DMS 273 (cell line): ENCODE results near the gene MRPL54.

ENCODE experiments used
- DNase-seq: peaks from one replicate; lab custom pipeline; 2025; ENCODE audit not compliant: unreplicated experiment; lab: John Stamatoyannopoulos, UW

MRPL54 gene

GRCh38 chr19:3784607-3785450 is 22.3 kb downstream of the MRPL54 start:
- DNase-seq: no peak

GRCh38 chr19:3785451-3785937 is 23.0 kb downstream of the MRPL54 start:
- DNase-seq: peak; percentile 72

GRCh38 chr19:3785938-3786824 is 23.7 kb downstream of the MRPL54 start, which contains the start of gene MATK:
Gene MATK (minus strand): TSS chr19:3786381. CDS start chr19:3785135, 1,246 bp downstream.
- peak; percentile 76 for DNase-seq

GRCh38 chr19:3788996-3789778 is 26.7 kb downstream of the MRPL54 start:
- no peak for DNase-seq

DNA sequence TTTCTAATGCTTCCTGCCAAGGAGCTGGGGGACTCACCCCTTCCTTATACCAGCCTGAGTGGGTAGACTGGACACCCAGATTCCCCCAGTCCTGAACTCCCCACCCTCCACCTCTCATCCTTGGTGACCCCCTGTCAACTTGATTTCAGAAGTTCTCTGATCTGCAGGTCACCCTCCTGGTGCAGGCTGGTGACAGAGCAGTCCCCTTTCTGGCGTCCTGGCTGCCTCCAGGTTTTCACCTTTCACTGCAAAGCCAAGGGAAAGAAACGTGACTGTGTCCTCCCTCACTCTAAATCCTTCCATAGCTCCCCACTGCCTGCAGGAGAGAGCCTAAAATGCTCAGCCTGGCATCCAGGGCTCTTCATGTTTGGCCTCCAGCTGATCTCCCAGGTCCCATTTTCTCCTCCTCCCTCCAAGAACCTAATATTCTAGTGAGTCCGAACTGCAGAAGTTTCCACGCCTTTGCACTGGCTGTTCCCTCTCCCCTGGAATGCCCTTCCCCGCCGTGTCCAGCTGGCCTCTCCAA is 27.8 kb downstream of the MRPL54 start:
- no peak for DNase-seq

DNA sequence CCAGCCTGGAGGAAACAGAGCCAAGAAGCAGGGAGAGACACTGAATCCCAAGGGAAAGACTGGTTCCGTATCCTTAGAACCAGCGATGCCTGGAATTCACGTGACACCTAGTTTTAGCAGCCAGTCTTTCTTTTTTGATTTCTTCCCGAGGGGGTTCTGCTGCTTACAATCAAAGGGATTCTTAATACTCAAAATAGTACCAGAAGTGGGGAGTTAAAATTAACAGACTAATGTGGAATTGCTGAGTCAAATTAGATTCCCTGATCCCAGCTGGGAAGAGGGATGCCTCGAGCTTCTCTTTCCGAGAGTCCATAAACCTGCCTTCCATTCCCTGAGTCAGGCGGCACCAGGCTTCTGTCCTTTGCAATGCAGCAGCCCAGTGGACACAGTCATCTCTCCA is 28.5 kb downstream of the MRPL54 start:
- no peak for DNase-seq

DNA sequence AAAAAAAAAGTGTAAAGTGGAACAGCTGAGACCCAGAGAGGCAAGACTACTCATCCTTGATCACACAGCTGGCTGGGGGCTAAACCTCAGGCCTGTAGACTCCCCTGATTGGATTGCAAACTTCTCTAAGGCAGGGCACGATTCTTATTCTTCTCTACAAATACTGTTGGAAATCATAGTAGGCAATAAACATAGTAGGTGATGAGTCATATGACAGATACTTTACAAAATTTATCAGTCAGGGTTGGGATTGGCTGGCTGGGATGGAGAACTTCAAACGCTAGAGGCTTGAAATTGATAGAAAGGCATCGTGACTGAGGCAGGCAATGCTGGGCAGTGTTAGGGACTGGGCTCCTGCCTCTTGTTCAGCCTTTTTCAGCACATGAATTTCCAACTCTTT is 29.6 kb downstream of the MRPL54 start:
- DNase-seq: no peak

GRCh38 chr19:3793799-3794198 is 31.3 kb downstream of the MRPL54 start:
- no peak for DNase-seq

- no peak for DNase-seq
Observed at GRCh38 chr19:3796358-3796757, 33.9 kb downstream of the MRPL54 start.

GRCh38 chr19:3798137-3798536 is 35.7 kb downstream of the MRPL54 start:
- no peak for DNase-seq

GRCh38 chr19:3800996-3801395 is 38.5 kb downstream of the MRPL54 start:
- no peak for DNase-seq

DNA sequence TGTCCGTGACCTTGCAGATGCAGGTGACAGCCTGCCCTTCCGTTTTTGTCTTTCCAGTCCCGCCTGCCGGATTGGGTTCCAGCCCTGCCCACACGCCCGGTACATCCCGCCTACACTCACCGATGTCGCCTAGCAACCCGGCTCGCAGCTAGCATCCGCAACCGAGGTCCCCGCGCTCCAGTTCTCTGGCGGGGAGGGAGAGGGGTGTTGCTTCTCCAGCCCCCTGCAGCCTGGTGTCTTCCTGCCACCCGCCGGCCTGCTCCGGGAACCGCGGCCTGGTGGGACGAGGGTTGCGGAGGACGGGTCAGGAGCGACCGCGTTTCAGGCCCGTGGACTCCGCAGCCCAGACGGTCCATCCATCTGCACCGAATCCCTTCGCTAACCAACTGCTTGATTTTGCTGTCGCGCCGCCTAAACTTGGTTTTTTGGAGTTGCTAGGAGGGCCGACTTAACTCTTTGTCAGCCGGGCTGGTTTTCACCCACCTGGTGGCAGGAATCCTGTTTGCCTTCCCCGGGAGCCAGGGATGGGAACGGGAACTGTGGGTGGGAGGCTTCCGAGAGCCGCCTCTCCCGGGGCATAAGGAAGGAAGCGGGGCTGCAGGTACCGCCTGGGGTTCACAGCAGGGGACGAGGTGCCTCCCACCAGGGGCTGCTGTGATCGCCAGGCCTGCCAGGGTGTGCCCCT is 39.1 kb downstream of the MRPL54 start:
- peak; percentile 87 for DNase-seq

- no peak for DNase-seq
Observed at GRCh38 chr19:3803114-3803888, 40.8 kb downstream of the MRPL54 start.

DNA sequence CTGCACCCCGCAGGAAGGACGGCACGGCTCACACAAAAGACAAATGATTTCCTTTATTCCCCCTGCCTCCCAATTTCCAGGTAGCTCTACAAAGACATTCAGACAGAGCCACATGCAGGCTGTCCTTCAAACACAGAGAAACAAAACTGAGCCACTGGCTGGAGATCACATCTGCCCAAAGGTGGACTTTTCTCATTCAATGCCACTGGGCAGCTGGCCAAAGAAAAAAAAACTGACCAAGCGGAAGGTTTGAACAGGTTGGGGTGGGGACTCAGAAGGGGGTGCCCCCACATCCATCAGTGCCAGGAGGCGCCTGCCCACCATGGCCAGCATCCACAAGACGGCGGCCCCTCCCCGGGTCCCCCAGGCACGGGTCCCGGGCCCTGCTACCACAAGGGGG is 41.5 kb downstream of the MRPL54 start:
- DNase-seq: no peak

DNA sequence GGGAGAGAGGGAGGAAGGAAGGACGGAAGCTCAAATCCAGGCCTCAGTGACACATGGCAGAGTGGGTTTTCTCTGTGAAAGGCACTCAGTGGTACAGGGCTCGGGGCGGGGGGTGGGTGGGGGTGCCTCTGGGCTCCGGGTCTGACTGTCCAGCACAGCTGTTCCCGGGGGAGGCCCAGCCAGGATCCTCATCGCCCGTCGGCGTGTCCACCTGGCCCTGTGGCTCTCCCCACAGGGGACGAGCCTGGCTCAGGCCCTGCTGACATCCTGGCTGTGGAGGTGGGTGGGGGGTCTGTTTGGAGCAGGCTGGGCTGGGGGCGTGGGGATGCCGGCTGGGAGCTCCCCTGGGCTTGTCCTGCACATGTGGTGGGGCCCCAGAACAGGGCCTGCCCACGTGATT is 41.9 kb downstream of the MRPL54 start:
- no peak for DNase-seq

DNA sequence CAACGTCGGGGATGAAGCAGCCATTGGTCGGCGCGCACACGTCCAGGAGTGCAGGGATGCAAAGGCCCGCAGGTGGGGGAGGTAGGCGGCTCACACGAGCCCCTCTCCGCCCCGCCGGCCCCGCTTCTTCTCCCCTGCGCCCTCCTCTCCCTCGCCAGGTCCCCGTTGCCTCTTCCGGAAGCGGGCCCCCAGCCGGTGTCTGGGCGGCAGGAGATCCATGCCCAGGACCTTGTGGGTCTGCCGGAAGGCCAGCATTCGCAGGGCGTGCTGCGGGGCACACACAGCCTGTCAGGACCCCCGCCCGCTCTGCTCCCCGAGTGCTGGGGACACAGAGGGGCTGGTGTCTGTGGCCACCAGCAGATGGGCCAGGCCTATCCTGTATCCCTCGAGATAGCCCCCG is 43.4 kb downstream of the MRPL54 start:
- no peak for DNase-seq

- no peak for DNase-seq
Observed at GRCh38 chr19:3807131-3807480, 44.6 kb downstream of the MRPL54 start.

GRCh38 chr19:3807574-3808354 is 45.3 kb downstream of the MRPL54 start:
- DNase-seq: no peak
